ENCODE data around the gene UCKL1.

DNA sequence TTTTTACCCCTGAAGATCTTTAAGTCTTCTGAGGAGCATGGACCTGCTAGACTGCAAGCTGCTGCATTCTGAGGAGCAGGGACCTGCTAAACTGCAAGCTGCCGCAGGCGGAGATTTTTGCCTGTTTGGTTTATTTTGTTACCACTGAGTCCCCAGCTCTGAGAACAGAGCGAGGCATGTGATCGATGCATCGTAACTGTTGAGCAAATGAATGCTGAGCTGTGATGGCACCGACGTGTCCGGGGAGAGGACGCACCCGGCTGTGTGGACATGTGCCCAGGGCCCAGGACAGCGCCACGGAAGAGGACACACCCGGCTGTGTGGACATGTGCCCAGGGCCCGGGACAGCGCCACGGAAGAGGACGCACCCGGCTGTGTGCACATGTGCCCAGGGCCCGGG lies 37.1 kb downstream of the UCKL1 start:
- TF ChIP-seq, protein P1, sequence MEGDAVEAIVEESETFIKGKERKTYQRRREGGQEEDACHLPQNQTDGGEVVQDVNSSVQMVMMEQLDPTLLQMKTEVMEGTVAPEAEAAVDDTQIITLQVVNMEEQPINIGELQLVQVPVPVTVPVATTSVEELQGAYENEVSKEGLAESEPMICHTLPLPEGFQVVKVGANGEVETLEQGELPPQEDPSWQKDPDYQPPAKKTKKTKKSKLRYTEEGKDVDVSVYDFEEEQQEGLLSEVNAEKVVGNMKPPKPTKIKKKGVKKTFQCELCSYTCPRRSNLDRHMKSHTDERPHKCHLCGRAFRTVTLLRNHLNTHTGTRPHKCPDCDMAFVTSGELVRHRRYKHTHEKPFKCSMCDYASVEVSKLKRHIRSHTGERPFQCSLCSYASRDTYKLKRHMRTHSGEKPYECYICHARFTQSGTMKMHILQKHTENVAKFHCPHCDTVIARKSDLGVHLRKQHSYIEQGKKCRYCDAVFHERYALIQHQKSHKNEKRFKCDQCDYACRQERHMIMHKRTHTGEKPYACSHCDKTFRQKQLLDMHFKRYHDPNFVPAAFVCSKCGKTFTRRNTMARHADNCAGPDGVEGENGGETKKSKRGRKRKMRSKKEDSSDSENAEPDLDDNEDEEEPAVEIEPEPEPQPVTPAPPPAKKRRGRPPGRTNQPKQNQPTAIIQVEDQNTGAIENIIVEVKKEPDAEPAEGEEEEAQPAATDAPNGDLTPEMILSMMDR (conservative IDR thresholded peaks at IDR 0.05; ENCODE audit: low read length) = no peak
- TF ChIP-seq EZH2phosphoT487 (IDR thresholded peaks at IDR 0.05; ENCODE audit: borderline replicate concordance) = no peak
